HG03135 (cell line): ENCODE data around the gene TMEM100.
A peak's percentile ranks its signal among the peaks of the same experiment; 100 is the strongest.

Experiments
- ATAC-seq: cut with Tn5 transposase; IDR thresholded peaks from one replicate; pipeline ENCODE4 v1.9.1; 2021; ENCODE audit warnings: mild to moderate bottlenecking, moderate library complexity; ENCODE audit not compliant: unreplicated experiment

The TMEM100 gene

GRCh38 chr17:55722742-55723487, at the start of gene TMEM100:
Gene TMEM100 (minus strand): TSS chr17:55722864. CDS start chr17:55721070, 1,794 bp downstream.
- ATAC-seq = no peak

- ATAC-seq = no peak
These were observed 49.4 kb upstream of the TMEM100 start for GRCh38 chr17:55772086-55772485.

GRCh38 chr17:55770196-55770870, 47.7 kb upstream of the TMEM100 start:
- ATAC-seq = no peak

- no peak for ATAC-seq
These were observed 46.9 kb upstream of the TMEM100 start for GRCh38 chr17:55769625-55770000.

GRCh38 chr17:55768936-55769624, 46.4 kb upstream of the TMEM100 start:
- ATAC-seq = no peak

GRCh38 chr17:55765472-55765871, 42.8 kb upstream of the TMEM100 start:
- ATAC-seq = no peak

- ATAC-seq = no peak
These were observed 41.9 kb upstream of the TMEM100 start for GRCh38 chr17:55764610-55765009.

- no peak for ATAC-seq
These were observed 41.2 kb upstream of the TMEM100 start for GRCh38 chr17:55763856-55764255.

GRCh38 chr17:55762086-55762858, 39.6 kb upstream of the TMEM100 start:
- ATAC-seq = no peak

GRCh38 chr17:55760643-55761355, 38.1 kb upstream of the TMEM100 start:
- ATAC-seq = no peak

GRCh38 chr17:55758171-55758570, 35.5 kb upstream of the TMEM100 start:
- ATAC-seq = no peak

- peak; percentile 47 for ATAC-seq
These were observed 35.0 kb upstream of the TMEM100 start for GRCh38 chr17:55757659-55758058.

GRCh38 chr17:55756689-55757088, 34.0 kb upstream of the TMEM100 start:
- ATAC-seq = no peak

- ATAC-seq = no peak
These were observed 29.1 kb upstream of the TMEM100 start for GRCh38 chr17:55751720-55752250.

GRCh38 chr17:55750750-55751657, 28.3 kb upstream of the TMEM100 start, which contains the start of gene PCTP:
Gene PCTP (plus strand): TSS chr17:55751051. CDS start chr17:55751104, 53 bp downstream.
- peak; percentile 99 for ATAC-seq

- no peak for ATAC-seq
These were observed 27.3 kb upstream of the TMEM100 start for GRCh38 chr17:55749985-55750384.

GRCh38 chr17:55748841-55749240, 26.2 kb upstream of the TMEM100 start:
- ATAC-seq = no peak

- ATAC-seq = no peak
These were observed 24.5 kb upstream of the TMEM100 start for GRCh38 chr17:55747209-55747608.

- no peak for ATAC-seq
These were observed 23.8 kb upstream of the TMEM100 start for GRCh38 chr17:55746466-55746865.
